Stimulated activated naive B cell treated with anti-CD40 and anti-IgM and Interleukin-4, amounts not matched to agents 10 μg/mL and 1 μg/mL and 100 μg/mL, for 72 hours (primary cell): ENCODE results near the gene MVB12B.

Experiments used
- ATAC-seq, 2 donors: fragments of 150-1000 bp; cut with Tn5 transposase; replicated peaks; 2 replicates each; pipeline ENCODE4 v1.10.0; 2021; ENCODE audit warnings: moderate library complexity in 1 of 2
- DNase-seq: peaks from one replicate; pipeline ENCODE4 v3.0.0; 2021
- H3K27ac Mint-ChIP-seq: one replicate; pipeline ENCODE4 v1.8.0; 2022; ENCODE audit warnings: mild to moderate bottlenecking, mixed read lengths
- H3K27me3 Mint-ChIP-seq, 2 donors: one replicate each; pipeline ENCODE4 v1.8.0; 2022; ENCODE audit warnings: mixed read lengths in 2 of 2
- H3K36me3 Mint-ChIP-seq, 2 donors: one replicate each; pipeline ENCODE4 v1.8.0; 2022; ENCODE audit warnings: mixed read lengths in 2 of 2, mild to moderate bottlenecking in 1 of 2
- H3K4me1 Mint-ChIP-seq, 2 donors: one replicate each; pipeline ENCODE4 v1.8.0; 2022; ENCODE audit warnings: mixed read lengths in 2 of 2, mild to moderate bottlenecking in 1 of 2
- H3K4me3 Mint-ChIP-seq, 2 donors: one replicate each; pipeline ENCODE4 v1.8.0; 2022; ENCODE audit warnings: mild to moderate bottlenecking in 2 of 2, mixed read lengths in 2 of 2, moderate library complexity in 1 of 2
- H3K9me3 Mint-ChIP-seq, 2 donors: one replicate each; pipeline ENCODE4 v1.8.0; 2022; ENCODE audit warnings: mixed read lengths in 2 of 2, mild to moderate bottlenecking in 1 of 2

The MVB12B gene

GRCh38 chr9:126415741-126416370 is 89.2 kb downstream of the MVB12B start:
- H3K4me3 Mint-ChIP-seq: no peak overlapping the region
- H3K36me3 Mint-ChIP-seq: no peaks in the 10 kb centered on the region
- DNase-seq (no peak), ATAC-seq (no peak)
- H3K4me1 Mint-ChIP-seq: peaks cover 19 to 36% of the 10 kb centered on the region in 2 donors
- H3K27ac Mint-ChIP-seq: no peak overlapping the region
- H3K27me3 Mint-ChIP-seq: no peaks in the 10 kb centered on the region
- no peaks in the 10 kb centered on the region for H3K9me3 Mint-ChIP-seq

GRCh38 chr9:126417043-126417442 is 90.4 kb downstream of the MVB12B start:
- no peak for ATAC-seq
- Mint-ChIP-seq H3K27ac (no peak overlapping the region), H3K4me3 (no peak overlapping the region), H3K4me1 (peaks cover 15 to 26% of the 10 kb centered on the region in 2 donors), H3K27me3 (no peaks in the 10 kb centered on the region), H3K9me3 (no peaks in the 10 kb centered on the region), H3K36me3 (peaks cover 4 to 5% of the 10 kb centered on the region in 2 donors)
- no peak for DNase-seq

- Mint-ChIP-seq H3K27me3 (no peaks in the 10 kb centered on the region), H3K36me3 (peaks cover 4 to 5% of the 10 kb centered on the region in 2 donors), H3K4me1 (peaks cover 11 to 19% of the 10 kb centered on the region in 2 donors), H3K27ac (no peak overlapping the region), H3K9me3 (no peaks in the 10 kb centered on the region), H3K4me3 (no peak overlapping the region)
- DNase-seq (no peak), ATAC-seq (no peak)
These were observed 91.1 kb downstream of the MVB12B start for GRCh38 chr9:126417684-126418083.

- H3K4me3 Mint-ChIP-seq: no peak overlapping the region
- H3K36me3 Mint-ChIP-seq: peaks cover 4 to 5% of the 10 kb centered on the region in 2 donors
- no peaks in the 10 kb centered on the region for H3K9me3 Mint-ChIP-seq
- H3K27me3 Mint-ChIP-seq: no peaks in the 10 kb centered on the region
- DNase-seq: no peak
- peaks cover 5 to 10% of the 10 kb centered on the region in 2 donors for H3K4me1 Mint-ChIP-seq
- no peak overlapping the region for H3K27ac Mint-ChIP-seq
- no peak for ATAC-seq
These were observed 92.0 kb downstream of the MVB12B start for GRCh38 chr9:126418608-126419007.

DNA sequence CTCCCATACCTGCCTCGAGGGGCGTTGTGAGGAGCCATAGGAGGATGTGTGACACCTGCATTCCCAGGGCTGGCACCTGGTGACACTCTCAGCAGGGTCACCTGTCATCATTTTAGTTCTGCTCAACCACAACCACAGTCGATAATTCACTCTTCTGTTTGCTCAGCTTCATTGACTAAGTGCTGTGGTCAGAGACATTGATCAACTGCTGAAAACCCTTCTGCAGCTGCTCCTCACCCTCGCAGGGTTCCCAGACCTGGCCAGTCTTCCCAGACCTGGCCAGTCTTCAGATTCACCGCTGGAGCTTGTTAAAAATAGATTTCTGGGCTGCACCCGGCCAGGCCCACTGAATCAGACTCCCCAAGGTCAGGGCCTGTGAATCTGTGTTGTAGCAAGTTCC is 92.8 kb downstream of the MVB12B start:
- no peak for ATAC-seq
- no peak for DNase-seq

DNA sequence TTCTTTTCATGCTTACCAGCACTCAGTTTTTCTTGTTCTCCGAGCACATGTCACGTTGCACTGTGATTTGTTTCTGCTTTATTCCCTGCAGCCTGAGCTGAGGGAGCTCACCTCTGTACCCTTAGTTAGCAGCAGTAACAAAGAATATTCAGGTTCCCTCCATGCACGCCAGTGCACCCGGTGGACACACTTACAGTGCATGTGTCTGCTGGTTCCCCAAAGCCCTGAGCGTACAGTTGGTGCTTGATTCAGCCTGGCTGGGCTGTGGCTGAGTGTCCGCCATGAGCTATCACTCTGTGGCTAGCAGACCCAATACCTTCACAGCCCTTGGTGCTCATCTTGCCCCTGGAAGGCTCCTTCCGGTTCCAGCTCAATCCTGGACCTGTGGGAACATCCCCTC is 93.5 kb downstream of the MVB12B start:
- no peak overlapping the region for H3K27ac Mint-ChIP-seq
- peaks cover 5 to 11% of the 10 kb centered on the region in 2 donors for H3K36me3 Mint-ChIP-seq
- no peak for ATAC-seq
- H3K27me3 Mint-ChIP-seq: no peaks in the 10 kb centered on the region
- DNase-seq: no peak
- no peak overlapping the region for H3K4me3 Mint-ChIP-seq
- H3K9me3 Mint-ChIP-seq: no peaks in the 10 kb centered on the region
- peaks cover 3 to 7% of the 10 kb centered on the region in 2 donors for H3K4me1 Mint-ChIP-seq

More for the DNA sequence above, 92.8 kb downstream of the MVB12B start:
- Mint-ChIP-seq H3K9me3 (no peaks in the 10 kb centered on the region), H3K36me3 (peaks cover 4 to 6% of the 10 kb centered on the region in 2 donors), H3K4me3 (no peak overlapping the region), H3K27me3 (no peaks in the 10 kb centered on the region), H3K27ac (no peak overlapping the region), H3K4me1 (peaks cover 3 to 7% of the 10 kb centered on the region in 2 donors)

DNA sequence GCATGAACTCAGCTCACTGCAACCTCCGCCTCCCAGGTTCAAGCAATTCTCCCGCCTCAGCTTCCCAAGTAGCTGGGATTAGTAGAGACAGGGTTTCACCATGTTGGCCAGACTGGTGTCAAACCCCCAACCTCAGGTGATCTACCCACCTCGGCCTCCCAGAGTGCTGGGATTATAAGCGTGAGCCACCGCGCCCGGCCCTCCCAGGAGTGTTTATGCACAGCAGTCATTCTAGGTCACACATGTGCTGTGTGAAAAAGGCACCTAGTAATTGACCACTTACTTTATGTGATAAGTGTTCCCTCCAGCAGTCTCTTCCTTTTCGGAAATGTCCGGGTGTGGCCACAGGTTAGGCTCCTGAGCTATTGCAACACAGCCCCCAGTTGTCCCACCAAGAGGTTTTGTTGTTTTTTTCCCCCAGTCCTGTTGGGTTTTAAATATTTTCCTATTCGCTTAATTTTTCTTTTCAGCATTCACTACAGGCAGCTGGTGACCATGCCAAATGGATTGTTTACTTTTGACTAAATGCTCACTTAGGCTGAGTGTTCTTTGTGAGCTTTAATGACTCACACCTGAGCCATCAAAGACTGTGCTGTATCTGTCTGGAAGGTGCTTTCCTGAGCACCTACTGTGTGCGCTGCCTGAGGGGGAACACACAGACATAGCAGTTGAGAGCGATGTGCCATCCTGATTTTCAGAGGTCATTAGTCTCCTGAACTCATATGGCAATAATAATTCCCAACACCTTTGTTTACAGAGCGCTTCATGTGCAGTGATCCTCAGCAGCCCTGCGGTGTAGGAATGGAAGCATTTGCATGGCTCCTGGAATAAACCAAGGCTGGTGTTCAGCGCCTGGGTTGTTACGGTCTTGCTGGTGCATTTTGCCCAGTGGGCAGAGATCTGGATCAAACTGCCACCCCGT is 94.3 kb downstream of the MVB12B start:
- Mint-ChIP-seq H3K27me3 (no peaks in the 10 kb centered on the region), H3K4me3 (no peak overlapping the region), H3K4me1 (peaks cover 3 to 7% of the 10 kb centered on the region in 2 donors), H3K27ac (no peak overlapping the region), H3K36me3 (peaks cover 5 to 11% of the 10 kb centered on the region in 2 donors), H3K9me3 (no peaks in the 10 kb centered on the region)
- DNase-seq (no peak), ATAC-seq (no peak)

- DNase-seq: no peak
- ATAC-seq: no peak
- H3K36me3 Mint-ChIP-seq: peaks cover 5 to 11% of the 10 kb centered on the region in 2 donors
- peaks cover 3 to 7% of the 10 kb centered on the region in 2 donors for H3K4me1 Mint-ChIP-seq
- no peaks in the 10 kb centered on the region for H3K27me3 Mint-ChIP-seq
- no peak overlapping the region for H3K4me3 Mint-ChIP-seq
- no peaks in the 10 kb centered on the region for H3K9me3 Mint-ChIP-seq
- H3K27ac Mint-ChIP-seq: no peak overlapping the region
These were observed 95.2 kb downstream of the MVB12B start for GRCh38 chr9:126421567-126422428.

- ATAC-seq (no peak), DNase-seq (no peak)
- Mint-ChIP-seq H3K4me3 (no peak overlapping the region), H3K36me3 (peaks cover 5 to 11% of the 10 kb centered on the region in 2 donors), H3K4me1 (peaks cover 1 to 10% of the 10 kb centered on the region in 2 donors), H3K9me3 (no peaks in the 10 kb centered on the region), H3K27me3 (no peaks in the 10 kb centered on the region), H3K27ac (no peak overlapping the region)
These were observed 96.7 kb downstream of the MVB12B start for GRCh38 chr9:126423142-126423915.

- DNase-seq (no peak), ATAC-seq (no peak)
- no peak overlapping the region for H3K27ac Mint-ChIP-seq
- no peak overlapping the region for H3K4me3 Mint-ChIP-seq
- H3K4me1 Mint-ChIP-seq: peaks cover 5 to 15% of the 10 kb centered on the region in 2 donors
- H3K36me3 Mint-ChIP-seq: peaks cover 5 to 11% of the 10 kb centered on the region in 2 donors
- H3K27me3 Mint-ChIP-seq: no peaks in the 10 kb centered on the region
- H3K9me3 Mint-ChIP-seq: no peaks in the 10 kb centered on the region
These were observed 97.2 kb downstream of the MVB12B start for GRCh38 chr9:126423916-126424185.

DNA sequence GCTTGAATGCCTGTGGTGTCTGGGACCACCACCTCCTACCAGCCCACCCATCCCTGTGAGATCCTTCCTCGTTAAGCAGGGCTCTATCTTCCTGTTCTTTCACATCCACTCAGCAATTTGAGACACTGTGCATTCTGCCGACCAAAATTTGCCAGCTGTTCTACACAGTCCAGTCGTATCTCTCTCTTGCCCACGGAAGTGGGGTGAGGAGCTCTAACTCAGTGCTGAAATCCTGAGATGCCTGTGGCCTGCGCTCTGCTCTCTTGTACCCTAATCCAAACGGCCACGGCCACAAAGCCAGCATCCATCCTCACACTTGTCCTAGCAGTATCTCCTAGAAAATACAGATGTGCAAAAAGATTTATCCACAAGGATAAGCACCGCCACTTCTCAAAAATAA is 97.9 kb downstream of the MVB12B start:
- H3K4me1 Mint-ChIP-seq: peaks cover 5 to 16% of the 10 kb centered on the region in 2 donors
- no peak overlapping the region for H3K4me3 Mint-ChIP-seq
- H3K9me3 Mint-ChIP-seq: no peaks in the 10 kb centered on the region
- H3K27ac Mint-ChIP-seq: no peak overlapping the region
- no peak for ATAC-seq
- DNase-seq: no peak
- H3K36me3 Mint-ChIP-seq: peaks cover 5 to 11% of the 10 kb centered on the region in 2 donors
- H3K27me3 Mint-ChIP-seq: no peaks in the 10 kb centered on the region

DNA sequence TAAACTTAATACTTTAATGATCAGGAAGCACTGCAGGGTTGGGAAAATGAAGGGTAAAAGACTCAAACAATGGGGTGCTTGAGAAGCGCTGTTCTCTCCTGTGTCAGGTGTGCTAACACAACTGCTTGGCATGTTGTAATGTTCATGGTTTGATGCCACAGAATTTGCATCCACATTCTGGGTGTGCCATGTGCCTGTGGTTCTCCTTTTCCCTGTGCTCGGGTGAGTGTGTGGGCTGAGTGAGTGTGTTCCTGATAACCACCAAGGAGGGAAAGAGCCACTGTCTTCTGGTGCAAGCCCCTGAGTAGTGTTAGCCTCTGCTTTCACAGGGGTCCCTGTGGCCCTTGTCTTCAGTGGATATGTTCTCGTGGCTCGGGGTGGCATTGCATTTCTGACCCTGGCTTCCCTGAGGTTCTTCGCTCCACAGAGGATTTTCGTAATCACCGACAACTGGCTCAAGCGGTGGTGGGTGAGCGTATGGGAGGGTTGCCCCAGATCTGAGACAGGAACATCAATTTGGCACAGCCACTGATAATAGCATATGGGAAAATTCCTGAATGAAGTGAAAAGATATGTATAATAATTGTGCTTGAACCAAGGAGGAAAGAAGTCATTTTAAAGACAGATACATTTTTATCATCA is 102.0 kb downstream of the MVB12B start:
- no peaks in the 10 kb centered on the region for H3K27me3 Mint-ChIP-seq
- peaks cover 2 to 6% of the 10 kb centered on the region in 2 donors for H3K36me3 Mint-ChIP-seq
- ATAC-seq (no peak), DNase-seq (no peak)
- peaks cover 18 to 27% of the 10 kb centered on the region in 2 donors for H3K4me1 Mint-ChIP-seq
- no peak overlapping the region for H3K4me3 Mint-ChIP-seq
- H3K27ac Mint-ChIP-seq: no peak overlapping the region
- H3K9me3 Mint-ChIP-seq: no peaks in the 10 kb centered on the region

GRCh38 chr9:126429190-126429589 is 102.6 kb downstream of the MVB12B start:
- peaks cover 18 to 27% of the 10 kb centered on the region in 2 donors for H3K4me1 Mint-ChIP-seq
- H3K4me3 Mint-ChIP-seq: no peak overlapping the region
- no peak overlapping the region for H3K27ac Mint-ChIP-seq
- no peaks in the 10 kb centered on the region for H3K9me3 Mint-ChIP-seq
- H3K27me3 Mint-ChIP-seq: no peaks in the 10 kb centered on the region
- peaks cover 2 to 6% of the 10 kb centered on the region in 2 donors for H3K36me3 Mint-ChIP-seq
- no peak for ATAC-seq
- no peak for DNase-seq
